Measurements from ENCODE around the gene CLASRP.
A peak's percentile ranks its signal among the peaks of the same experiment; 100 is the strongest.
"Not testable (repeated sequence)": the region's sequence is repeated elsewhere in the genome, so short reads cannot be mapped to it uniquely, and the experiment has no call there.

CLASRP gene

GRCh38 chr19:45106363-45106762 is 67.5 kb downstream of the CLASRP start:
- DNase-seq, result not testable (repeated sequence)

GRCh38 chr19:45107621-45108150 is 68.8 kb downstream of the CLASRP start:
- DNase-seq, result no peak

GRCh38 chr19:45110851-45111266 is 72.0 kb downstream of the CLASRP start:
- no peak for DNase-seq

- DNase-seq, result no peak
These were observed 73.4 kb downstream of the CLASRP start for GRCh38 chr19:45112111-45112827.

GRCh38 chr19:45113628-45114027 is 74.8 kb downstream of the CLASRP start:
- peak; percentile 57 for DNase-seq

GRCh38 chr19:45114116-45114515 is 75.3 kb downstream of the CLASRP start:
- DNase-seq, result peak; percentile 30

GRCh38 chr19:45115809-45116615 is 77.2 kb downstream of the CLASRP start:
- peak; percentile 50 for DNase-seq

GRCh38 chr19:45117167-45117594 is 78.3 kb downstream of the CLASRP start:
- DNase-seq, result peak; percentile 76

GRCh38 chr19:45117671-45118070 is 78.8 kb downstream of the CLASRP start:
- no peak for DNase-seq

- no peak for DNase-seq
These were observed 79.3 kb downstream of the CLASRP start for GRCh38 chr19:45118106-45118505.

GRCh38 chr19:45118591-45119355 is 79.9 kb downstream of the CLASRP start:
- DNase-seq, result not testable (repeated sequence)

GRCh38 chr19:45119582-45119981 is 80.7 kb downstream of the CLASRP start:
- DNase-seq, result no peak

All from DMS79 (cell line).